Measurements from ENCODE around the gene PBX2.

The PBX2 gene, protein sequence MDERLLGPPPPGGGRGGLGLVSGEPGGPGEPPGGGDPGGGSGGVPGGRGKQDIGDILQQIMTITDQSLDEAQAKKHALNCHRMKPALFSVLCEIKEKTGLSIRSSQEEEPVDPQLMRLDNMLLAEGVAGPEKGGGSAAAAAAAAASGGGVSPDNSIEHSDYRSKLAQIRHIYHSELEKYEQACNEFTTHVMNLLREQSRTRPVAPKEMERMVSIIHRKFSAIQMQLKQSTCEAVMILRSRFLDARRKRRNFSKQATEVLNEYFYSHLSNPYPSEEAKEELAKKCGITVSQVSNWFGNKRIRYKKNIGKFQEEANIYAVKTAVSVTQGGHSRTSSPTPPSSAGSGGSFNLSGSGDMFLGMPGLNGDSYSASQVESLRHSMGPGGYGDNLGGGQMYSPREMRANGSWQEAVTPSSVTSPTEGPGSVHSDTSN

DNA sequence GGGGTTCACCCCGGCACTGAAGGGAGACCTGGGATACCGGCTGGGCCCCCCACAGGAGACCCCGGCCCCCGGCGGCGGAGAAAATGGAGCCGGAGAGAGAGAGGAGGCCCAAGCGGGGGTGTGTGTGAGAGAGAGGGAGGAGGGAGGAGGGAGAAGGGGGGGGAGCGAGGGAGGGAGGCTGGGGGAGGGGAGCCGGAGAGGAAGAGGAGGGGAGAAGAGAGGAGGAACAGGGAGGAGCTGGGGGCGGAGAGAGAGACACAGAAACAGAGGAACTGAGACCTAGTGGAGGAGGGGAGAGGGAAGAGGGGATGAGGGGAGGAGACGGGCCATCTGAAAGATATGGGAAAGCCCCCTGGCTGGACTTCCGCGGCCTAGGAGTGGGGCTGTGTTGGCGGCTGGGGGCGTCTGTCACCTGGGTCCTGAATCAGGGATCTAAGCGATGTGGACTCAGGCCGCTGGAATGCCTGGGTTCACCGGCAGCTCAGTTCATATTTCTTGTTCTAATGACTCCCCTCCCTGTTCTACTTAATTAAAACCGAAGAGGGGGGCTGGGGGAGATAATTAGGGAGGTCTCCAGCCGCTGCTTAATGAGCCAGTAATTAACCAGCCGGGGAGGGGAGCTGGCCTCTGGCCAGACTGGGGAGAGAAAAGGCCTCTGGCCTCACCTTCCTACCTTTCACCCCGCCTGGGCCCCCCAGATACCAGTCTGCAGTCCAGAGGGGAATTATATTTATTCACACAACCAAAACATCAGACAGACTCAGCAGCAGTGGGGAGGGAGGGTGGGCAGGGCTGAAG is at the start of gene PBX2:
TSS of gene PBX2 (minus strand) at position 149 of the 798 bp plus-strand sequence. CDS start 287 bp downstream, outside the sequence.
- peak within 1 kb of the TSS; percentile 98 for H3K4me3 Mint-ChIP-seq
- ATAC-seq (replicated peaks; ENCODE audit: extremely low read depth, poor library complexity, severe bottlenecking) (peak; percentile 40), DNase-seq (ENCODE audit: low spot score in 2 of 2) (peak in 1 of 2 donors; percentile 47)
- no peaks in the 10 kb centered on the region for H3K9me3 Mint-ChIP-seq
- H3K36me3 Mint-ChIP-seq (ENCODE audit: insufficient read depth): peaks cover 51% of the 10 kb centered on the region
- H3K27ac Mint-ChIP-seq (ENCODE audit: low read depth): peak within 1 kb of the TSS; percentile 98
- peaks cover 81% of the 10 kb centered on the region for H3K4me1 Mint-ChIP-seq
- no peaks in the 10 kb centered on the region for H3K27me3 Mint-ChIP-seq

DNA sequence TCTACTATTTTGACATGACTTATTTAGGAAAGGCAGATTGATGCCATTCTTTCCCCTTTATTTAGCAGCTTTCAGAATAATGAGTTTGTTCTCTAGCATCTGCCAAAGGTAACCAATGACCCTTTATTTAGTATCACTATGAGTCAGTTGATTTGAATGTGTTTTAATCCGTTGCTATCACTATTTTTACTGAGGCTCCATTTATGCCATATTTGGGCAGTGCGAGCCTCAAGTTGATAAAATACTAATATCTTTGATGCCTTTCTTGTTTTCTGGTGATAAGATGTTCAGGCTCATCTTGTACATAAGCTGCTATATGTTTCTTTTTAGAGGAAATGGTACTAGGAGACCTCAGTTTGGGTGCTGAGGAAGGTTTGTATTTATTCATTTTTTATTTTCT is 49.5 kb upstream of the PBX2 start:
- Mint-ChIP-seq H3K4me3 (no peak overlapping the region), H3K27ac (ENCODE audit: low read depth) (peak overlapping the region; percentile 12), H3K9me3 (no peaks in the 10 kb centered on the region), H3K4me1 (no peaks in the 10 kb centered on the region), H3K27me3 (peaks cover 6% of the 10 kb centered on the region), H3K36me3 (ENCODE audit: insufficient read depth) (no peaks in the 10 kb centered on the region)
- ATAC-seq (replicated peaks; ENCODE audit: extremely low read depth, poor library complexity, severe bottlenecking): no peak
- DNase-seq (ENCODE audit: low spot score in 2 of 2): no peak

DNA sequence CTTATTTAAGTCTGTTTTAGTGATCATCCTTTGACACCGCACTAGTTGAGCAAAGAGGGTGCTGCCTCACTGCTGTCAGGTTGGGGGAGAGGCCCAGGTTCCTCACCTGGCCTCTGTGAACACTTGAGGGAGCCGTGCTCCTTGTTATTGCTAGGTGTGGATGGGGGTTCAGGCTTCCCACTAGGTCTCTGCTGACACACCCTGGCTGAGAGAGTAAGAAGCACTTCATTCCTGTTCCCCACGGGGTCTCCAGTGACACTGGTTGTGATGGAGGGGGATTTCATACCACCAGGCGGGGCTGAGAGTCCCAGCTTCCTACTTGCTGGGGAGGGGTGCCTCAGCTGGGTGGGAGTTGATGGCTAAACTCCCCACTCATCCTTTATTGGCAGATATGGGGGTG is 44.9 kb upstream of the PBX2 start:
- Mint-ChIP-seq H3K4me1 (no peaks in the 10 kb centered on the region), H3K27me3 (peaks cover 6% of the 10 kb centered on the region), H3K4me3 (no peak overlapping the region), H3K36me3 (ENCODE audit: insufficient read depth) (peaks cover 2% of the 10 kb centered on the region), H3K27ac (ENCODE audit: low read depth) (no peak overlapping the region), H3K9me3 (no peaks in the 10 kb centered on the region)
- ATAC-seq (replicated peaks; ENCODE audit: extremely low read depth, poor library complexity, severe bottlenecking) (no peak), DNase-seq (ENCODE audit: low spot score in 2 of 2) (no peak)

DNA sequence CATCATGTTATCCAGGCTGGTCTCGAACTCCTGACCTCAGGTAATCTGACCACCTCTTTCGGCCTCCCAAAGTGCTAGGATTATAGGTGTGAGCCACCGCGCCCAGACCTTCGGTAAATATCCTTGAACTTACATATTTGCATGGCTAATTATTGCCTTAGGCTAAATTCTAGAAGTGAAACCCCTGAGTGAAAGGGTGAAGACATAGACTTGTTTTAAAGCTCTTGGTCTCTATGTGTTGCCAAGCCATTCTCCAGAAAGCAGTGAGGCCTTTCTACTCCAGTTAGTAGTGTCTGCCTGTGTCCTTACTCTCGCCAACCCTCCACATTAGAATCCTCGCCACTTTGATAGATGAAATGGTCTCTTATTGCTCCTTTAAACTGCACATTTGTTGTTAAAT is 36.4 kb upstream of the PBX2 start:
- Mint-ChIP-seq H3K27ac (ENCODE audit: low read depth) (no peak overlapping the region), H3K36me3 (ENCODE audit: insufficient read depth) (no peaks in the 10 kb centered on the region), H3K9me3 (no peaks in the 10 kb centered on the region), H3K4me3 (no peak overlapping the region), H3K27me3 (no peaks in the 10 kb centered on the region), H3K4me1 (no peaks in the 10 kb centered on the region)
- ATAC-seq (replicated peaks; ENCODE audit: extremely low read depth, poor library complexity, severe bottlenecking) (no peak), DNase-seq (ENCODE audit: low spot score in 2 of 2) (no peak)

DNA sequence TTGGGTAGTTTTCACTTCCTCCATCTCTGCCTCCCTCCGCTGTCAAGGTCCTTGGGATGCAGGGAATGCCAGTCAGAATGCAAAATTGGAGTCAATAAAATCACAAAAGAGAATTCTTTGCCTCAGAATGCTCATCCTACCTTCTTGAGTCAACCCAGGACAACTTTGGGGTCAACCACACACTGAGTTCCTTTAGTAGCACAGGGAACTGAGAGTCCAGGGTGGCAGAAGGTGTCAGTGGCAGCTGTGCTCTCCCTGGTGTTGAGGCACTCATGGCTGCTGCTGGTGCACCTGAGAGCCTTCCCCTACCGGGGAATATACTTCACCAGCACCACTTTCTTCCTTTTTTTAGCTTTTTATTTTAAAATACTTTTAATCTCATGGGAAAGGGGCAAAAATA is 34.7 kb upstream of the PBX2 start:
- DNase-seq (ENCODE audit: low spot score in 2 of 2) (no peak), ATAC-seq (replicated peaks; ENCODE audit: extremely low read depth, poor library complexity, severe bottlenecking) (no peak)
- H3K36me3 Mint-ChIP-seq (ENCODE audit: insufficient read depth): no peaks in the 10 kb centered on the region
- no peaks in the 10 kb centered on the region for H3K9me3 Mint-ChIP-seq
- H3K4me1 Mint-ChIP-seq: no peaks in the 10 kb centered on the region
- H3K27ac Mint-ChIP-seq (ENCODE audit: low read depth): no peak overlapping the region
- peaks cover 2% of the 10 kb centered on the region for H3K27me3 Mint-ChIP-seq
- no peak overlapping the region for H3K4me3 Mint-ChIP-seq

DNA sequence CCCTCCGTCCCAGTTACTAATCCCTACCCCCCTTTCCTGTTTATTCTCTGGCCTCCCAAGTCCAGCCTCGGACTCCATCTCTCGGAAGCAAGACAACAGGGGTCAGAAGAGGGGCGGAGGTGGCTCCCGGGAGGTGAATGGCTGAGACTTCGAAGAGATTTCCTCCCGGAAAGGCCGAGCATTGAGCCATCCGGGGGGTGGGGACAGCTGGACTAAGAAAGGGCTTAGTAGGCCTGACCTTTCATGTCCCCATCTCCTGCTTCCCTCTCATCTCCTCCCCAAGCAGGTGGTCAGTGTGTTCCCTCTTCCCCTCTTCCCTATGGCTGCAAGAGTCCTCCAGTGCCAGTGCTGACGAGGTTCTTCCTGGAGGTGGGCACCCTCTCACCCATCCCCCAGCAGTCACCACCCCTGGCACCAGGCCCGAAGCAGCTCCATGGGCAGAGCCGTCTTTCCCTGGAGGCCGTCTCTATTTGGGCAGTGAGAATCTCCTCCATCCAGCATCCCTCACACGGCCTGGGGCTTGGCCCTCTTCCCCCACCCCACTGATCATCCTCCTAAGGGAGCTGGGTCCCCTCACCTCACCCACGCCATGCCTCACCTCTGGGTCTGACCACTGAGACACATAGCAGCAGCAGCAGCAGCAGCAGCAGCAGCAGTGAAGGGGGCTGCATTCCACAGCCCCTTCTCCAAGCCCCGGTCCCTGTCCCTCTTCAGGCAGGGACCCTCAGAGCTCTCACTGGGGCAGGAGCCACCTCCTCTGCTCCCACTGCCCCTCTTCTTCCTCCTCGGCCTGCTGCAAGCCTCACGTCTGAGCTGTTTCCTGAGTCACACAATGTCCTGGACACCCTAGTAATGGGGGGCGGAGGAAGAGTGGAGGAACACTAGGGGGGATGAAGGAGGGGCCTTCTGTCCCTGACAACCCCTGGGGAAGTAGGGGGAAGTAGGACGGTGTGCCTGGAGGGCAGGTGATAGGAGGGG is 33.5 kb upstream of the PBX2 start, which contains the start of gene NOTCH4:
TSS of gene NOTCH4 (minus strand) at position 810 of the 978 bp plus-strand sequence. CDS start at position 671, 139 bp downstream.
- Mint-ChIP-seq H3K9me3 (no peaks in the 10 kb centered on the region), H3K27me3 (peaks cover 10% of the 10 kb centered on the region), H3K27ac (ENCODE audit: low read depth) (no peak within 1 kb of the TSS), H3K4me3 (no peak within 1 kb of the TSS), H3K36me3 (ENCODE audit: insufficient read depth) (no peaks in the 10 kb centered on the region), H3K4me1 (no peaks in the 10 kb centered on the region)
- ATAC-seq (replicated peaks; ENCODE audit: extremely low read depth, poor library complexity, severe bottlenecking): no peak
- no peak for DNase-seq (ENCODE audit: low spot score in 2 of 2)

DNA sequence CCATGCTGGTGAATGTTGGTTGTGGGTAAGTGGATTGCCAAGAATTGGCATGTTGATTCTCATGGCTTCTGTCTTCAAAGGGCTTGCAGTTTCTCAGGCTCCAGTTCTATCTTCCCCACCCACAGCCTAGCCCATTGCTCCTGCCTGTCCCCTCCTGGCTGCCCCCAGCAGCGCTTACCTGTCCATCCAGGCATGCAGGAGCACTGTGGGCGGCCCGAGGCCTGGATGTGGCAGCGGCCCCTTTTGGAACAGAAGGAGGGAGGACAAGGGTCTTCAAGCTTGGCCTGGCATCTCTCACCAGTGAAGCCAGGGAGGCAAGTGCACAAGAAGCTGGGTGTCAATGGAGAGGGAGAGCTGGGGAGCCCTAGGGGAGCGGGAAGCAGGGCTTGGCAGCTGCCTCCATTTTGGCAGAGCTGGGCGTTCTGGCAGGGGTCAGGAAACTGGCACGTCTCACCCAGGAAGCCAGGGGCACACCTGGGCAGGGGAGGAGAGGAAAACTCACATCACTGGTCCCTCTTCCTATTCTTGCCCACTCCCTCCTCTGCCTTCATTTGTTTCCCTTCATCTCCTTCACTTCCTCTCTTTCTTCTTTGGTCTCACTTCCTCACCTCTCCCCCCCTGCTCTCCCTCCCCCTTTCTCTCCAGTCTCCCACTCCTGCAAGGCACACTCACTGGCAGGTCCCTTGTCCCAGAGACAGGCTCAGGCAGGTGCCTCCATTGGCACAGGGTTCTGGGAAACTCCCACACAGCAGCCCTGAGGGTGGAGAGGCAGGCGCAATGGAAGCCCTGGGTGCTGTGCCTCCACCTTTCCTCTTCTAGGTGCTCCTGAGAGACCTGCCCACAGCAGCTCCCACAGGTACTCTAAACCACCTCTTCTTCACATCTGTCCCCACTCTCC is 32.6 kb upstream of the PBX2 start:
- Mint-ChIP-seq H3K9me3 (no peaks in the 10 kb centered on the region), H3K4me1 (no peaks in the 10 kb centered on the region), H3K4me3 (no peak overlapping the region), H3K27ac (ENCODE audit: low read depth) (no peak overlapping the region), H3K27me3 (peaks cover 10% of the 10 kb centered on the region), H3K36me3 (ENCODE audit: insufficient read depth) (peaks cover 2% of the 10 kb centered on the region)
- DNase-seq (ENCODE audit: low spot score in 2 of 2) (no peak), ATAC-seq (replicated peaks; ENCODE audit: extremely low read depth, poor library complexity, severe bottlenecking) (no peak)

DNA sequence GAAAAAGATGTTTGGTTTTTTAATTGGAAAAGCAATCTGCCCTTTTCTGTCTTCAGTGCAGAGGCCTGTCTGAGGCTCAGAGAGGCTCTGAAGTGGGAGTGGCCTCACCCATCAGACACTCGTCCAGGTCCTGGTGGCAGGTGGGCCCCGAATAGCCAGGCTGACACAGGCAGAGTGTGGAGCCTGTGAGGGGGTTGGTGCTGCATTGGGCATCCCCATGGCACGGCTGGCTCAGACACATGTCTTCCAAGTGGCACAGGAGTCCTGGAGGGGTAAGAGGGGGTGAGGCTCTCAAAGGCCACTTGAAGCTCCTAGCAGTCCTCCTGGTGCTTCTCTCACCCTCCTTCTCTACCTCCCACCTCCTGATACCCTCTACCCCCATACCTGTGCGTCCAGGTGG is 30.0 kb upstream of the PBX2 start:
- H3K9me3 Mint-ChIP-seq: no peaks in the 10 kb centered on the region
- no peaks in the 10 kb centered on the region for H3K4me1 Mint-ChIP-seq
- H3K4me3 Mint-ChIP-seq: no peak overlapping the region
- H3K27me3 Mint-ChIP-seq: peaks cover 10% of the 10 kb centered on the region
- ATAC-seq (replicated peaks; ENCODE audit: extremely low read depth, poor library complexity, severe bottlenecking) (no peak), DNase-seq (ENCODE audit: low spot score in 2 of 2) (no peak)
- peaks cover 2% of the 10 kb centered on the region for H3K36me3 Mint-ChIP-seq (ENCODE audit: insufficient read depth)
- H3K27ac Mint-ChIP-seq (ENCODE audit: low read depth): peak overlapping the region; percentile 75

DNA sequence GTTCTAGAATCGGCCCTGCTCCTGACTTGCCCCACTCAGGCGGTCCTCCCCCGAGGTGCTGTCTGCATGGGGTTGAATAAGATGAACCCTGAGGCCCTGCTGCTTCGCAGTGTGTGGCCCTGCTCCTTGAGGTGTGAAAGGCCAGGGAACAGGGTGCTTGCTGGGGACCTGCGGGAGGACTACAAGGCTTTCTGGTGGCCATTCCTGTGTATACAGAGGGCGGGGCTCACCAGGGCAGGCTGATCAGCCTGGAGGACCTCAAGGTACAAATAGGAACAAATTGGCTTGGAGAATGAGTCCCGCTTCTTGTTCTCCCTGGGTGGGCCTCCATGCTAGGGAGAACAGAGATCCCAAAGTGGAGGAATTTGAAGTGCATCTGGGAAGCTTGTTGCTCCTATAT is 28.2 kb upstream of the PBX2 start:
- Mint-ChIP-seq H3K27me3 (peaks cover 10% of the 10 kb centered on the region), H3K36me3 (ENCODE audit: insufficient read depth) (peaks cover 2% of the 10 kb centered on the region), H3K27ac (ENCODE audit: low read depth) (no peak overlapping the region), H3K4me1 (no peaks in the 10 kb centered on the region), H3K9me3 (no peaks in the 10 kb centered on the region), H3K4me3 (no peak overlapping the region)
- ATAC-seq (replicated peaks; ENCODE audit: extremely low read depth, poor library complexity, severe bottlenecking): no peak
- DNase-seq (ENCODE audit: low spot score in 2 of 2): no peak

DNA sequence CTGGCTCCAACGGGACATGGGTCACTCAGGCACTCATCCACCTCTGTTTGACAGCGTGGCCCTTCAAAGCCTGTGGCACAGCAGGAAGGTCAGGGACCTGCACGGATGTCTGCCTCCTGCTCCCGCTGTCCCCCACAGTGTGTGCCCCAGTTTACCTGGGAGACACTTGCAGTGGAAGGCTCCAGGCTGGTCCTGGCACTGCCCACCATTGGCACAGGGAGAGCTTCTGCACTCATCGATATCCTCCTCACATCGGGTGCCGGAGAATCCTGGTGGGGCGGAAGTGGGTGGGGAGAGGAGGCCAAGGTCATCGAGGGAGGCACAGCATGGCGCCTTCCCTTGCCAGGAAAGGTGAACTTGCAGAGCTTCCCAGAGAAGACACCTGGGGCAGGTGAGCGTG is 27.0 kb upstream of the PBX2 start:
- Mint-ChIP-seq H3K4me1 (no peaks in the 10 kb centered on the region), H3K27ac (ENCODE audit: low read depth) (peak overlapping the region; percentile 29), H3K4me3 (no peak overlapping the region), H3K9me3 (no peaks in the 10 kb centered on the region), H3K36me3 (ENCODE audit: insufficient read depth) (peaks cover 2% of the 10 kb centered on the region), H3K27me3 (peaks cover 10% of the 10 kb centered on the region)
- ATAC-seq (replicated peaks; ENCODE audit: extremely low read depth, poor library complexity, severe bottlenecking) (no peak), DNase-seq (ENCODE audit: low spot score in 2 of 2) (no peak)

DNA sequence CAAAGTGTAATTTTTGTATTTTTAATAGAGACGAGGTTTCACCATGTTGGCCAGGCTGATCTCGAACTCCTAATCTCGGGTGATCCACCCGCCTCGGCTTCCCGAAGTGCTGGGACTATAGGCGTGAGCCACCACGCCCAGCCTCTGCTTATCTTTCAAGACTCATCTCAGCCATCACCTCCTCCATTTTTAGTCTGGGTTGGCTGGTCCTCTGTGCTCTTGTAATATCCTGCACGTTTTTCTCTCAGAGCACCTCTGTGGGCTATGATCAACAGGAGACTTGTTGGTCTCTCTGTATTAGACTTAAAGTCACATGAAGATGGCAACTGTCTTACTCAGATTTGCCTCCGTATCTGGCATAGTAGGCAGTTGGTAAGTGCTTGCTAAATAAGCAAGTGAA is 26.3 kb upstream of the PBX2 start:
- ATAC-seq (replicated peaks; ENCODE audit: extremely low read depth, poor library complexity, severe bottlenecking): no peak
- Mint-ChIP-seq H3K27ac (ENCODE audit: low read depth) (no peak overlapping the region), H3K4me3 (no peak overlapping the region)

More for the DNA sequence above, 26.3 kb upstream of the PBX2 start:
- Mint-ChIP-seq H3K9me3 (no peaks in the 10 kb centered on the region), H3K4me1 (no peaks in the 10 kb centered on the region), H3K27me3 (peaks cover 10% of the 10 kb centered on the region), H3K36me3 (ENCODE audit: insufficient read depth) (peaks cover 2% of the 10 kb centered on the region)
- no peak for DNase-seq (ENCODE audit: low spot score in 2 of 2)

Data from central memory CD8-positive, alpha-beta T cell (primary cell).